HG02885 (cell line): Measurements from ENCODE around the gene GLB1L2.
"Not testable (repeated sequence)": the region's sequence is repeated elsewhere in the genome, so short reads cannot be mapped to it uniquely, and the experiment has no call there.

Experiments
- ATAC-seq: cut with Tn5 transposase; IDR thresholded peaks from one replicate; pipeline ENCODE4 v1.9.1; 2021; ENCODE audit warnings: mild to moderate bottlenecking; ENCODE audit not compliant: unreplicated experiment, poor library complexity

Gene GLB1L2, protein sequence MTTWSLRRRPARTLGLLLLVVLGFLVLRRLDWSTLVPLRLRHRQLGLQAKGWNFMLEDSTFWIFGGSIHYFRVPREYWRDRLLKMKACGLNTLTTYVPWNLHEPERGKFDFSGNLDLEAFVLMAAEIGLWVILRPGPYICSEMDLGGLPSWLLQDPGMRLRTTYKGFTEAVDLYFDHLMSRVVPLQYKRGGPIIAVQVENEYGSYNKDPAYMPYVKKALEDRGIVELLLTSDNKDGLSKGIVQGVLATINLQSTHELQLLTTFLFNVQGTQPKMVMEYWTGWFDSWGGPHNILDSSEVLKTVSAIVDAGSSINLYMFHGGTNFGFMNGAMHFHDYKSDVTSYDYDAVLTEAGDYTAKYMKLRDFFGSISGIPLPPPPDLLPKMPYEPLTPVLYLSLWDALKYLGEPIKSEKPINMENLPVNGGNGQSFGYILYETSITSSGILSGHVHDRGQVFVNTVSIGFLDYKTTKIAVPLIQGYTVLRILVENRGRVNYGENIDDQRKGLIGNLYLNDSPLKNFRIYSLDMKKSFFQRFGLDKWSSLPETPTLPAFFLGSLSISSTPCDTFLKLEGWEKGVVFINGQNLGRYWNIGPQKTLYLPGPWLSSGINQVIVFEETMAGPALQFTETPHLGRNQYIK

DNA sequence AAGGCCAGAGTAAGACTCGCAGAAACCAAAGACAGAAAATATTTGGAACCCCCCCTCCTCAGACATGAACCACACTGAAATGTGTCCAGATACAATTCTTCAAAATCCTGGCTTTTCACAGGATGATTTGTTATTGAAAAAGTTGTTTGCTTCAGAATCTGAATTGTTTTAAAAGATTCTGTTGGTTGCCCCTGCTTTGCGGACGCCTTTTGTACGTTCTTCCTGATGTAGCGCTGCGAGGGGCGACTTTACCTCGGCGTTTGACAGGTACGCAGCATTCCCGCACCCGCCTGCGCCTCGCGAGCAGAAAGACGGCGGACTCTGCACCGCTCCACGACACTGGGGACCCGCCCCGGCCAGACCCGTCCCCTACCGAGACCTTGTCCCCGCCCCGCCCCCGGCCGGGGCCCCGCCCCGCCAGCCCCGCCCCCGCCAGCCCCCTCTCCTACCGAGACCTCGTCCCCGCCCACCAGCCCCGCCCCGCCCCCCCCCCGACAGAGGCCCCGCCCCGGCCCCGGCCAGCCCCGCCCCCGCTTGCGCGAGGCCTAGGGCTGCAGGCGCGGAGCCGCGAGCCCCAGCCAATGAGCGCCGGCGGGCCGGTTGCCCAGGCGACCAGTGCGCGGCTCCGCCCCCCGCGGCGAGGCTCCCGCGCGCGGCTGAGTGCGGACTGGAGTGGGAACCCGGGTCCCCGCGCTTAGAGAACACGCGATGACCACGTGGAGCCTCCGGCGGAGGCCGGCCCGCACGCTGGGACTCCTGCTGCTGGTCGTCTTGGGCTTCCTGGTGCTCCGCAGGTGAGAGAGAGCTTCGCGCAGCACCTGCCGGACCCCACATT is at the start of gene GLB1L2:
TSS of gene GLB1L2 (plus strand) at position 635 of the 835 bp plus-strand sequence. CDS start at position 709, 74 bp downstream.
- ATAC-seq, result peak; percentile 91

DNA sequence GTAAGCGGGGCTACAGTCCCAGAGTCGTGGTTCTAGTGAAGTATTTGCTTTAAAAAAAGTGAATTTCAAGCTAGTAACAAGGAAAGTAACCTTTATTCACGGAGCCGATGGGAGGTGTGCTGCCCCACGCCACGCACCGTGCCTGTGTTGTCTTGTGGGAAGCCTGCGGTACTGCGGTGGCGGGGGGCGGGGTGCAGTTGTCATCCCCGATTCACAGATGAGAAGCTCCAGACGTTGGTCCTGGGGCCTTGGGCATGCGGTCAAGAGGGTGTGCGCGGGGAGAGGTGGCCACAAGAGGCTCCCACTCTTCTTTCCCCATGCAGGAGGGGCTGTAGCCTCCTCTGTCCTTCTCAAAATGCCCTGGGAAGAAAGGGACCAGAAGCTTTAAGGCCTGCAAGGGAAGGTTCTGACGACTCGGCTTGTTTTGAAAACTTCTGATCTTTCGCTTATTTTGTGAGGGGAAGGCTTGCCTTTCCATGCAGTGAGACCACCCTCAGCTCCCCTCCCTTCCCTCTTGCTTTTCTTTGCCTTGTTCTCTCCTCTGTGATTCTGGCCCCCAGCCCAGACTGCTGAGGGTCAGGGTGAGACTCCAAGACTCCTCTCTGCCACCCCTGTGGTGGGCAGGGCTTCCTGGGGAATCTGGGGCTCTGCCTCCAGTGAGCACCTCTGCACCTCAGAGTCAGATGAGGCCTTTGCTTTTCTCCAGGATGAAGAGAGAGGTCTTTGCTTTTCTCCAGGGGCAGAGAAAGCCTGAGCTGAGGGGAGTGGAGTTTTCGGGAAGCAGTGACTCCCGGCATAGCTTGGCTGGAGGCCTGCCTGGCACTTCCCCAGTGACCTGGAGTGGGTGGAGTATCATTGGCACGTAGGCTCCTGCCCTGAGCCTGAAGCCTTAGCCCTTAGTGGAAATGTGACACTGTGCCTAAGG is 49.4 kb upstream of the GLB1L2 start:
- ATAC-seq, result no peak

DNA sequence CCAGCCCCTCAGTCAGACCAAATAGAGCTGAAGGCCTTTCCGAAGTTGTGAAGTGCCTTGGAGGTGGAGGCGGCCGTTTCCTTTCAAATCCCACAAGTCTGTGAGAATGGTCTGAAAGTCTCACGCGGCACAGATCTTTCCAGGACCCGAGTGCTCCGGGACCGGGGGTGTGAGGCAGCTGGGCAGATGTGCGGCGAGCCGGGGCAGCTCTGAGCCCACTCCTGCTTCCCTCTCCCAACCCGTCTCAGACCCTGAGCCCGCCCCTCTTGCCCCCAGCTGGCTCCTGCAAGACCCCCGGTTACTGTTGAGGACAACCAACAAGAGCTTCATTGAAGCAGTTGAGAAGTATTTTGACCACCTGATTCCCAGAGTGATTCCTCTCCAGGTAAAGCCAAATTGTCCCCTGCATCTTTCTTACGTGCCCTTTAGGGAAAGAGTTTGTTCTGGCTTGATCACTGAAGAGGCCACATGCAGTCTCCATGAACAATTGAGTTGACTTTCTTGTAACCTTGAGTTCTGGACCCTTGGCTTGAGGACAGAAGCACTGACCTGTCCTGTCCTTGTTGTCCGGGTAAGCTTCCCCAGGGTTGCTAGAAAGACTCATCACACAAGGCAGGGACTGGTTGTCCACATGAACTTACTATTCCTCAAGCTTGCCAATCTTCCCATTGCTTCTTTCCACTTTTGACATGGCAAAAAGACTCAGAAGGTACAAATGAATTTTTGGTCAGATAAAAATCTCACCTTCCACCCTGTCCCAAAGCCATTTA is 48.1 kb upstream of the GLB1L2 start:
- no peak for ATAC-seq

DNA sequence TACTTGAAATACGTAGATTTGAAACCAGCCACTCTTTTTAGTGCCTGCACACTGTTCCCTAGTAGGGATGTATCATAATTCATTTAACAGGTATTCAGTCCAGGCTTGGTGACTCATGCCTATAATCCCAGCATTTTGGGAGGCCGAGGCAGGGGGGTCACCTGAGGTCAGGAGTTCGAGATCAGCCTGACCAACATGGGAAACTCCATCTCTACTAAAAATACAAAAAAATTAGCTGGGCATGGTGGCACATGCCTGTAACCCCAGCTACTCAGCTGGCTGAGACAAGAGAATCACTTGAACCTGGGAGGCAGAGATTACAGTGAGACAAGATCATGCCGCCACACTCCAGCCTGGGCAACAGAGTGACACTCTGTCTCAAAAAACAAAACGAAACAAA is 47.4 kb upstream of the GLB1L2 start:
- ATAC-seq, result not testable (repeated sequence)

DNA sequence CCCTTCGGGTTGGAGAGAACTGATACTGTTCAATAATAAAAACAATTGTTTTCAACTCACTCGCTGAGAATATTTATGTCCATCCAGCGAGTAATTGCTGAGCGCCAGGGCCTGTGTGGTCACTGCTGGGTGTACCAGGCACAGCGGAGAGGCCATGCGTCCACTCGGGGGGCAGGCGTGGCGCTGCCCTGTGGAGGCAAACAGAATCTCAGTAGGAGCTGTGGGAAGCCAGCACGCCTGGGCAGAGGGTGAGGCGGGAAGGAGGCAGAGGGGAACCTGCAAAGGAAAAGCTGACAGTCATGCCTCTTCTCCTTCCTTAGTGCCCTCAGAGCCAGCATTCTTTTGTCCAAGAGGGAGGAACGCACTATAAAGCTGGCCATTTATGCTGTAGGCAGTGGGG is 44.2 kb upstream of the GLB1L2 start:
- no peak for ATAC-seq

DNA sequence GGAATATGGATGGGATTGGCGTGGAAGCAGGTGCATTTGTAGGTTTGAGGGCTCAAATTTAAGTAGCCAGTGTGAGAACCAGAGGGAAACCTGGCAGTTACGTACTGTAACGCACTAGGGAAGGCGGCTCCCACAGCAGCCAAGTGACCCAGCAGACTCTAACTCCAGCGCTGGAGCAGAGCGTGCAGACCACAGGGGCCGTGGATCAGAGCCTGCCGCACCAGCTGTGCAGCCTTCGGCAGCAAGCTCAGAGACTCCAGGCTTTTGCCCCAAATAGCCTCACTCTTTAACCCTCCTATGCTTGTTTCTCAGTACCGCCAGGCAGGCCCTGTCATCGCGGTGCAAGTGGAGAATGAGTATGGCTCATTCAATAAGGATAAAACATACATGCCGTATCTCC is 43.3 kb upstream of the GLB1L2 start:
- no peak for ATAC-seq

DNA sequence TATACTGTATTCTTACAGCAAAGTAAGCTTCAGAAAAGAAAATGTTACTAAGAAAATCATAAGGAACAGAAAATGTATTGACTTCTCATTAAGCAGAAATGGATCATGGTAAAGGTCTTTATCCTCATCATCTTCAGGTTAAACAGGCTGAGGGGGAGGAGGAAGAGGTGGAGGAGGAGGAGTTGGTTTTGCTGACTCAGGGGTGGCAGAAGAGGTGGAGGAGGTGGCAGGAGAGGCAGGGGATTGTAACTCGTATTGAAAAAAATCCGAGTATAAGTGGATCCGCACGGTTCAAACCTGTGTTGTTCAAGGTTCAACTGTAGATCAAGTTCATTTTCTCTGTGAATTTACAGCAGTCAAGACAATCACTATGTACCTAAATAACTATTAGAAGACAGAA is 42.6 kb upstream of the GLB1L2 start:
- no peak for ATAC-seq

DNA sequence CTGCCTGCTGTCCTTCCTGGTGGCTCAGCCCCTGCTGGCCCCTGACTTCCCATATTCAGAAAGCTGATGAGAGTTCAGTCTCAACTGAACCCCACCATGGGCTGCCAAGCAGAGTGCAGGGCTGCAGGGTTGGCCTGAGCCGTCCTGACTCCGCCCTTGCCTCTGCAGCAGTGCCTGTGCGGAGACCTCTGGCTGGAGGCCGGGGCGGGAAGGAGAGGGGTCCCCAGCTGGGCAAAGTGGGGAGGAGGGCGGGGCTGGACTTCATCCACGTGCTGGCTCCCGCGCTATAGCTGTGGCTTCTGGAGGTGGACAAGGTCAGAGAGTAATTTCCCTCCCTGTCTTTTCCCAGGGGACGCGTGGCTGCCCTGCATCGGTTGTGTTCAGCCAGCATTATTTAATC is 42.0 kb upstream of the GLB1L2 start:
- ATAC-seq, result no peak

DNA sequence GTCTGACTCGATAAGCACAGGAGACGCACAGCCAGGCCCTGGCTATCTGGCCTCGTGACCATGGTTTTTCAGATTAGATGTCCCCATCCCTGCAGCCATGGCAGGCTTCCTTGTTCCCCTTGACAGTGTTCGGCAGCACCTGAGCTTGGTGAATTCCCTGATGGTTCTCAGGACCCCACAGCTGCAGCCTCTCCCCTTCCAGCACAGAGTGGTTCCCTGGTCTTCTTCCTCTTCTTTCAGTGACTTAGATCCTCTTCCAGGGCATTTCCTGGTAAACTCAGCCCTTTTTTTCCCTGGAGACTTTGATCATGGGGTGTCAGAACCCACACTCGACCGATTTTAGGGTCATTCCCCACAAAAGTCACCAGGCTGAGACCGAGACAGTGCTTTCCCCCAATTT is 41.1 kb upstream of the GLB1L2 start:
- no peak for ATAC-seq

DNA sequence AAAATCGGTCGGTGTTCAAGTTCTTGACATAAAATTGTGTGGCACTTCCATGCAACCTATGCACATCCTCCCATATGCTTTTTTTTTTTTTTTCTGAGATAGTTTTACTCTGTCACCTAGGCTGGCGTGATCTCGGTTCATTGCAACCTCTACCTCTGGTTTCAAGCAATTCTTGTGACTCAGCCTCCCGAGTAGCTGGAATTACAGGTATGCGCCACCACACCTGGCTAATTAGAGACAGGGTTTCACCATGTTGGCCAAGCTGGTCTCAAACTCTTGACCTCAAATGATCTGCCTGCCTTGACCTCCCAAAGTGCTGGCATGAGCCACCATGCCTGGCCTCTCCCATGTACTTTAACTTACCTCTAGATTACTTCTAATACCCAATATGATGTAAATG is 40.6 kb upstream of the GLB1L2 start:
- ATAC-seq, result no peak

DNA sequence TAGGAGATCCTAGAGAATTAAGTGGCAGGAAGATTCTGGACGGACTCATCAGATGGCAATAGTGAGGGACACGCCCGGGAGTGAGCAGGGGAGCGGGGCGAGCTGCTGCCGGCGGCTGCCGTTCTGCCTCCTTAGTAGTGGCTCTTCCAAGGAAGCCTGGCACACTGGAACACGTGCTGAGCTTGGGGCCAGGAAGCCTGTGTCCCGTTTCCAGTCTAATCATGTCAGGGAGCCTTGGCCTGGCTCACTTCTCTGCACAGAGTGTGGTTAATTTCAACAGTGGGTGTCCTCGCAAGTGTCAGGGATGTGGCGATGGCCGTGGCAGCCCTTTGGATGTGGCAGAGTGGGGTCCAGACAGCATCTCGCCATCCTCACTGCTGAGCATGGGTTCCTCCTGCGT is 39.1 kb upstream of the GLB1L2 start:
- ATAC-seq, result no peak

DNA sequence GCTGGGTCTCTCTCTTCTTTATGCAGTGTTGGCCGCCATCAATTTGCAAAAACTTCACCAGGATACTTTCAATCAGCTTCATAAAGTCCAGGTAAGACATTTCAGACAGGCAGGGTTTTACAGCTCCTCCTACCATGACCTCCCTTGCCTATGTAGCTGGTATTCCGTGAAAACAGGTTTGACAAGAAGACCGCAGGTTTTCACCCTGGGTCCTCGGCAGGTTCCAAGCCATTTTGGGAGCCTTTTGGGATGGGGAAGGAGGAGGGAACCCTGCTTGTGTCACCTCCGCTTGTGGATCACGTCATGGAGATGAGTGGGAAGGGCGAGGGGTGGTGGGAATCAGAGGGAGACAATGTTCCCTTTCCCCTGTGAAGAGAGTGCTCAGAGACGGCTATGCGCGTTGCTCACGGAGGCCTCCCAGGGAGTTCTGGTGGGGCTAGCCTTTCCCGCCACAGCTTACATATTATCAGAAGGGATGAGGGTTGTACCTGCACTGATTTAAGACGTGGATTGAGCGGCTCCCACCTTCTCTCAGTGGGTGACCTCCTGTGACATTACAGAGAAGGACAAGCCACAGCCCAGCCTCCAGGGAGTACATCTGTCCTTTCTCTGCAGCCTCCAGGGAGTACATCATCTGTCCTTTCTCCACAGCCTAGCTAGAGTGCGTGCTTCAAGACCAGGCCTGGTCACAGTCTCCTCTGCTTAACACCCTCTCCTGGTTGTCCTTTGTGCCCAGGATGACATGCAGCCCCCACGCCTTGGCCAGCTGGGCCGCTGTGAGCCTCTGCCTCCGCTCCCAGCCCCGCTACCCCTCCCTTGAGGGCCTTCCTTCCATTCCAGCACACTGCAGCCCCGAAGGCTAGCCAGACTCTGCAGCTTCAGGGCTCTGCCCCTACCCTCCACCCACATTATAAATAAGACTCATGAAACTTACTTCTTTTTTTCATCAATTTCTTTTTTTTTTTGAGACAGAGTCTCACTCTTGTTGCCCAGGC is 38.4 kb upstream of the GLB1L2 start:
- ATAC-seq, result no peak

DNA sequence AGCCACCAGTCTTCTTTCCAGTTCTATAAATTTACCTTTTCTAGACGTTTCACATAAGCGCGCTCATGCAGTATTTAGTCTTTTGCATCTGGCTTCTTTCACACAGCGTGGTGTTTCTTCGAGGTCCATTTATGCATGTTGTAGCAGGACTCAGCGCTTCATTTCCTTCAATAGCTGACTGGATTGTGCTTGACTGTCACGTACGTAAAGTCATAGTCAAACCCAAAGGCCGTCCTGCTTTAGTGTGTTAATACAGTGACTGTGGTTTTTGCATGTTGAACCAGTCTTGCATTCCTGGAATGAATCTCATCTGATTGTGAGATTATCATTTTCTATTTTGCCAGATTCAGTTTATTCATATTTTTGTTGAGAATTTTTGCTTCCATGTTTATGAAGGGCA is 37.1 kb upstream of the GLB1L2 start:
- ATAC-seq, result no peak

DNA sequence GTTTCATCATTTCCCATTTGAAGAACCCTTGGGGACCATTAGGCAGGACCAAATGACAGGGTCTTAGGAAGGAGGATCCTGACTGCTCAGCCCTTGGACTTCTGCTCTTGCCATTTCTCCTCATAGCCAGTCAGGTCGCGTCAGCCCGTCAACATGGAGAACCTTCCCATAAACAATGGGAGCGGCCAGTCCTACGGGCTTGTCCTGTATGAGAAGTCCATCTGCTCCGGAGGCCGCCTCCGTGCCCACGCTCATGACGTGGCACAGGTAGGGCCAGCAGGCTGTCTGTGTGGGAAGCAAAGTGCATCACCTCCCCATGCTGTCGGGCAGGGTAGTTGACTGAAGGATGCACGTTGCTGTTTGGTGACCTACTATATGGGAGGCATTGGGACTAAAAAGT is 19.6 kb upstream of the GLB1L2 start:
- no peak for ATAC-seq

DNA sequence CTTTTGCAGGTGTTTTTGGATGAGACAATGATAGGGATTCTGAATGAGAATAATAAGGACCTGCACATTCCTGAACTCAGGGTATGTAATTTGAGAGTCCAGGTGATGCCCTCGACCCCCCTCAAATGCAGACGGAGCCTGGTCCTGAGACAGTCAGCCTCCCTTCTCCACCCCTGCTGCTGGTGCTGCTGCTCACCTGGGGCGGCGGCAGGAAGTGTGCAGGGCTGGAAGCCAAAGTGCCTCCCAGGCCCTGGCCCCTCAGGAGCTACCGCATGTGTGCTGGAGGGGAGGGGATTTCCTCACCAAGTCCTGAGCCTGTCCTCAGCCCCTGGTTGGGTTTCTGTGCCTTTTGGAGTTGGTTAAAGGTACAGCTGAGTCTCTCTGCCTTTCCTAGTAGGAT is 19.0 kb upstream of the GLB1L2 start:
- no peak for ATAC-seq

DNA sequence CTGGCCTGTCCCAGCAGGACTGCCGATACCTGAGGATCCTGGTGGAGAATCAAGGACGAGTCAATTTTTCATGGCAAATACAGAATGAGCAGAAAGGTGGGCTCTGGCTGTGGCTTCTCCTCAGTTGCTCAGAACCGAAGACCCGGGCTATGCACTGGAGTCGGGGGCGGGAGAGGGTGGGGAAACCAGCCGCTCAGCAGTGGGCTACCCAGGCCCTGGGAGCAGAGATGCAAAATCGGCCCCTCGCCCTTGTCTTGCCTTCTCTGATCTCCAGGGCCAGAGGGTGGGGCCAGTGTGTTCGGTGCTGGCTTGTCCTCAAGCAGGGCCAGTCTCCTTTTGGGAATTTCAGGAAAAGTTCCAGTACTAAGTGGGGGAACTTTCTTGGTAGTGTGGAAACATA is 18.4 kb upstream of the GLB1L2 start:
- no peak for ATAC-seq

DNA sequence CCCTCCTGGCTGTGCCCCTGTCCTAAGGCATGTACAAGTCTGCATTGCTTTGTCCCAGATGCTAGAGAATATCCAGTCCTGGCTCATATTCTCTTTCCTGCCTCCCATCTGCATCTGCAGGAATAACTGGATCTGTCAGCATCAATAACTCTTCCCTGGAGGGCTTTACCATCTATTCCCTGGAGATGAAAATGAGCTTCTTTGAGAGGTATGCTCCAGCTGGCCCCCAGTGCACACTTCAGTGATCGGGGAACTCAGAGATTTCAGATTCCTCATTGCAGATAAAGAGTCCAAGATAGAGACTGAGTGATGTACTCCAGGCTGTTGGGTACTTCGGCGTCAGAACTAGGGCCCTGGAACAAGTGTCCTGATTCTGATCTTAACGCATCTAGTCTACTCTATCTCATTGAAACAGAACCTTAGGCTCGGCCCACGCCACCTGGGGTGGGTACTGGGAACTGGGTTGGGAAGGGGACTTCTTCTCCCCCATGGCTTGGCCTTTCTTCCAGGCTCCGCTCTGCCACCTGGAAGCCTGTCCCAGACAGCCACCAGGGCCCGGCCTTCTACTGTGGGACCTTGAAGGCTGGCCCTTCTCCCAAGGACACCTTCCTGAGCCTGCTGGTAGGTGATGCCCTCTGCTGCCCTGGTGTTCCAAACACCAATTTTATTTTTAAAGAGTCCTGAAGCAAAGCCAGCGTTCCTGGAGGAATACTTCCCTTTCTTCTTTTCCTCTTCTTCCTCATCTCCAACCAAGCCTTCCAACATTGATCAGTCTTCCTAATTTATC is 17.8 kb upstream of the GLB1L2 start:
- ATAC-seq, result no peak
